SK-N-SH (cell line): ENCODE measurements around the gene CYP27A1. TPM values are rescaled to one million over a fixed set of nuclear protein-coding genes. Genes with fewer than 3 reads are reported as not detected.

Experiments
- CTCF ChIA-PET: fragments of 300-600, 350-600 bp; formaldehyde crosslinking; extraction: SDS; loops from one replicate; lab custom pipeline; 2021; lab: Yijun Ruan, JAX
- POLR2A ChIA-PET: fragments of 350-600 bp; sonication (Branson Sonifier 250); formaldehyde crosslinking; extraction: SDS; loops from one replicate; lab custom pipeline; 2020; ENCODE audit warnings: antibody characterized with exemption, inconsistent platforms; lab: Yijun Ruan, JAX
- DNase-seq: peaks from one replicate; pipeline ENCODE4 v3.0.0; 2012
- H2AFZ ChIP-seq: fragments of 200-600 bp; sonication (generic); 2 replicates; pipeline ENCODE4 v1.8.1; 2016; ENCODE audit warnings: antibody characterized with exemption, mild to moderate bottlenecking, low read depth
- H3F3A ChIP-seq: fragments of 200-600 bp; sonication (generic); replicated peaks from 2 replicates; pipeline ENCODE3; 2016; ENCODE audit warnings: antibody characterized with exemption, mild to moderate bottlenecking; ENCODE audit not compliant: insufficient read depth
- H3K27ac ChIP-seq, 2 experiments: fragments of 200-500 bp in 1 of 2; fragments of 200-600 bp in 1 of 2; sonication (Bioruptor generic) in 1 of 2; sonication (generic), shearing (Covaris generic) in 1 of 2; 2 replicates each; pipeline versions ENCODE4 v1.5.1 to v1.6.1; 2014 to 2016; ENCODE audit warnings: low read depth in 2 of 2, inconsistent platforms in 1 of 2, low read length in 1 of 2, mild to moderate bottlenecking in 1 of 2, mixed read lengths in 1 of 2
- H3K27me3 ChIP-seq: fragments of 200-600 bp; sonication (generic), shearing (Covaris generic); 2 replicates; pipeline ENCODE4 v1.6.1; 2016; ENCODE audit warnings: mixed run types; ENCODE audit not compliant: insufficient read depth
- H3K36me3 ChIP-seq, 2 experiments: fragments of 200-500 bp in 1 of 2; fragments of 200-600 bp in 1 of 2; sonication (Bioruptor generic) in 1 of 2; sonication (generic) in 1 of 2; replicated peaks in 1 of 2; 2 replicates each; pipeline versions ENCODE3 to v1.5.1; 2014 to 2016; ENCODE audit warnings: low read length in 1 of 2, mild to moderate bottlenecking in 1 of 2; ENCODE audit not compliant: insufficient read depth in 2 of 2, control insufficient read depth in 1 of 2
- H3K4me1 ChIP-seq, 2 experiments: fragments of 200-500 bp in 1 of 2; fragments of 200-600 bp in 1 of 2; sonication (Bioruptor generic) in 1 of 2; sonication (generic), shearing (Covaris generic) in 1 of 2; 2 replicates each; pipeline versions ENCODE4 v1.5.1 to v1.6.1; 2014 to 2016; ENCODE audit warnings: low read depth in 1 of 2, low read length in 1 of 2, mixed run types in 1 of 2; ENCODE audit not compliant: insufficient read depth in 2 of 2, control insufficient read depth in 1 of 2
- H3K4me2 ChIP-seq: fragments of 200-600 bp; sonication (generic), shearing (Covaris generic); 2 replicates; pipeline ENCODE4 v1.6.1; 2017; ENCODE audit warnings: mixed run types
- H3K4me3 ChIP-seq, 2 experiments: fragments of 200-500 bp in 1 of 2; fragments of 200-600 bp in 1 of 2; sonication (Bioruptor generic) in 1 of 2; sonication (generic), shearing (Covaris generic) in 1 of 2; 2 replicates each; pipeline versions ENCODE4 v1.5.1 to v1.8.1; 2014 to 2016; ENCODE audit warnings: low read depth in 2 of 2, inconsistent platforms in 1 of 2, low read length in 1 of 2, mild to moderate bottlenecking in 1 of 2, mixed read lengths in 1 of 2, moderate library complexity in 1 of 2
- H3K79me2 ChIP-seq: fragments of 200-600 bp; sonication (generic); 2 replicates; pipeline ENCODE4 v1.8.1; 2017; ENCODE audit warnings: mild to moderate bottlenecking; ENCODE audit not compliant: insufficient read depth
- H3K9ac ChIP-seq: fragments of 200-600 bp; sonication (generic); 2 replicates; pipeline ENCODE4 v1.6.1; 2017; ENCODE audit warnings: mixed run types
- H3K9me2 ChIP-seq: fragments of 200-600 bp; sonication (generic); 2 replicates; pipeline ENCODE4 v1.6.1; 2017; ENCODE audit warnings: mixed run types
- H3K9me3 ChIP-seq: fragments of 200-600 bp; sonication (generic); 2 replicates; pipeline ENCODE4 v1.6.1; 2017; ENCODE audit warnings: mixed run types, mild to moderate bottlenecking, moderate library complexity
- H4K20me1 ChIP-seq: fragments of 200-600 bp; sonication (generic); 2 replicates; pipeline ENCODE4 v1.6.1; 2017; ENCODE audit warnings: mild to moderate bottlenecking, mixed run types; ENCODE audit not compliant: insufficient read depth
- CHD2 ChIP-seq: fragments of 150-350 bp; IDR thresholded peaks from 2 replicates; pipeline ENCODE4 v1.6.1; 2018; ENCODE audit warnings: low read length; ENCODE audit not compliant: partially characterized antibody
- EP300 ChIP-seq, 2 experiments: IDR thresholded peaks; 2 replicates each; pipeline versions ENCODE4 v1.4.0 to v1.6.1; 2012; ENCODE audit warnings: borderline replicate concordance in 1 of 2, low read depth in 1 of 2, low read length in 1 of 2
- EZH2phosphoT487 ChIP-seq: fragments of 200-600 bp; sonication (generic); IDR thresholded peaks from 2 replicates; pipeline ENCODE4 v1.6.1; 2017; ENCODE audit warnings: low read depth, mixed run types, mild to moderate bottlenecking, antibody characterized with exemption, moderate library complexity, borderline replicate concordance
- FOSL2 ChIP-seq: IDR thresholded peaks from 2 replicates; pipeline ENCODE4 v1.4.0; 2012; ENCODE audit warnings: low read depth, mild to moderate bottlenecking, moderate library complexity, borderline replicate concordance
- FOXM1 ChIP-seq: IDR thresholded peaks from 2 replicates; pipeline ENCODE4 v1.4.0; 2012; ENCODE audit warnings: low read depth, mild to moderate bottlenecking
- NFIC ChIP-seq: IDR thresholded peaks from 2 replicates; pipeline ENCODE4 v1.4.0; 2012; ENCODE audit warnings: borderline replicate concordance
- NRF1 ChIP-seq: IDR thresholded peaks from 2 replicates; pipeline ENCODE4 v1.6.1; 2012; ENCODE audit warnings: low read depth, mild to moderate bottlenecking, low read length
- PBX3 ChIP-seq: IDR thresholded peaks from 2 replicates; pipeline ENCODE4; 2012
- POLR2AphosphoS5 ChIP-seq: IDR thresholded peaks from 2 replicates; pipeline ENCODE4 v1.6.1; 2012; ENCODE audit warnings: low read depth, low read length
- RCOR1 ChIP-seq: fragments of 150-350 bp; IDR thresholded peaks from 2 replicates; pipeline ENCODE4 v1.6.1; 2017; ENCODE audit warnings: antibody characterized with exemption, low read length
- REST ChIP-seq: IDR thresholded peaks from 2 replicates; pipeline ENCODE4 v1.6.1; 2012; ENCODE audit warnings: mild to moderate bottlenecking, low read depth, low read length, moderate library complexity
- TAF1 ChIP-seq: IDR thresholded peaks from 2 replicates; pipeline ENCODE4 v1.6.1; 2012; ENCODE audit warnings: low read depth, mild to moderate bottlenecking, low read length, moderate library complexity, borderline replicate concordance
- TCF12 ChIP-seq: IDR thresholded peaks from 2 replicates; pipeline ENCODE4 v1.4.0; 2012
- USF1 ChIP-seq: IDR thresholded peaks from 2 replicates; pipeline ENCODE4 v1.4.0; 2012; ENCODE audit warnings: low read depth, borderline replicate concordance
- USF2 ChIP-seq: fragments of 150-350 bp; IDR thresholded peaks from 2 replicates; pipeline ENCODE4 v1.6.1; 2017; ENCODE audit warnings: antibody characterized with exemption, low read length, low read depth, borderline replicate concordance
- ZBTB33 ChIP-seq: IDR thresholded peaks from 2 replicates; pipeline ENCODE4 v1.4.0; 2012; ENCODE audit warnings: low read depth, borderline replicate concordance
- WGBS: methylation state at CpG from one replicate; pipeline ENCODE4 v1.1.6; 2017; ENCODE audit warnings: low lambda C conversion rate; 5-methylcytosine and 5-hydroxymethylcytosine counted together
- polyA plus RNA-seq, 3 experiments: library from polyadenylated mRNA; depleted of rRNA; stranded (reverse); fragments of >200 nt; gene quantifications; 2 replicates each; pipeline ENCODE4 v1.2.3, GENCODE V29; 2012

Gene CYP27A1
- polyA plus RNA-seq, 1 of the 3 experiments (the other 2 are of a cell fraction) = 0.54 TPM

GRCh38 chr2:218830526-218831306 lies 48.8 kb downstream of the CYP27A1 start (continued):
- no peak for TF ChIP-seq ZBTB33
- TF ChIP-seq TCF12 = no peak

- H3K4me1 ChIP-seq = peaks cover 0 to 10% of the 10 kb centered on the region in 2 experiments; a peak in 2 of 4 replicates
- no peak within 1 kb of the TSS for H3K9ac ChIP-seq
- no peaks in the 10 kb centered on the region for H4K20me1 ChIP-seq
- 75% methylated on average over 14 of the region's 18 CpGs for WGBS
- CTCF ChIA-PET = interaction anchor here (1.1 to 1.4 kb wide), 2 partner anchors 16 to 120 kb away, joined by 5 read pairs; no protein-coding TSS in a partner anchor
- no peaks in the 10 kb centered on the region; the same call in 1 of the 2 replicates for H3K27me3 ChIP-seq
- no peaks in the 10 kb centered on the region for H3K79me2 ChIP-seq
- H3K4me2 ChIP-seq = no peak within 1 kb of the TSS
- POLR2A ChIA-PET = no interaction called here
- H3K36me3 ChIP-seq = no peaks in the 10 kb centered on the region
- H2AFZ ChIP-seq = no peak within 1 kb of the TSS
- H3K9me2 ChIP-seq = no peaks in the 10 kb centered on the region
- no peak within 1 kb of the TSS for H3K4me3 ChIP-seq
- no peaks in the 10 kb centered on the region for H3F3A ChIP-seq
- no peak within 1 kb of the TSS for H3K27ac ChIP-seq
- no peak for DNase-seq
- H3K9me3 ChIP-seq = no peaks in the 10 kb centered on the region
- TF ChIP-seq NFIC (no peak), NRF1 (no peak), EZH2phosphoT487 (no peak), REST (no peak), FOSL2 (no peak), EP300 (IDR thresholded peaks at IDR 0.05; ENCODE audit: borderline replicate concordance in 1 of 2, low read depth in 1 of 2, low read length in 1 of 2) (no peak), USF1 (no peak), RCOR1 (no peak), POLR2AphosphoS5 (no peak), PBX3 (no peak), FOXM1 (no peak), USF2 (no peak), TAF1 (no peak), CHD2 (no peak), ZBTB33 (no peak)
Observed at GRCh38 chr2:218831378-218831990, 49.5 kb downstream of the CYP27A1 start, which contains the start of gene PRKAG3. Gene PRKAG3 (minus strand): TSS chr2:218831803.
